ENCODE data around the gene DVL2.

Gene DVL2

DNA sequence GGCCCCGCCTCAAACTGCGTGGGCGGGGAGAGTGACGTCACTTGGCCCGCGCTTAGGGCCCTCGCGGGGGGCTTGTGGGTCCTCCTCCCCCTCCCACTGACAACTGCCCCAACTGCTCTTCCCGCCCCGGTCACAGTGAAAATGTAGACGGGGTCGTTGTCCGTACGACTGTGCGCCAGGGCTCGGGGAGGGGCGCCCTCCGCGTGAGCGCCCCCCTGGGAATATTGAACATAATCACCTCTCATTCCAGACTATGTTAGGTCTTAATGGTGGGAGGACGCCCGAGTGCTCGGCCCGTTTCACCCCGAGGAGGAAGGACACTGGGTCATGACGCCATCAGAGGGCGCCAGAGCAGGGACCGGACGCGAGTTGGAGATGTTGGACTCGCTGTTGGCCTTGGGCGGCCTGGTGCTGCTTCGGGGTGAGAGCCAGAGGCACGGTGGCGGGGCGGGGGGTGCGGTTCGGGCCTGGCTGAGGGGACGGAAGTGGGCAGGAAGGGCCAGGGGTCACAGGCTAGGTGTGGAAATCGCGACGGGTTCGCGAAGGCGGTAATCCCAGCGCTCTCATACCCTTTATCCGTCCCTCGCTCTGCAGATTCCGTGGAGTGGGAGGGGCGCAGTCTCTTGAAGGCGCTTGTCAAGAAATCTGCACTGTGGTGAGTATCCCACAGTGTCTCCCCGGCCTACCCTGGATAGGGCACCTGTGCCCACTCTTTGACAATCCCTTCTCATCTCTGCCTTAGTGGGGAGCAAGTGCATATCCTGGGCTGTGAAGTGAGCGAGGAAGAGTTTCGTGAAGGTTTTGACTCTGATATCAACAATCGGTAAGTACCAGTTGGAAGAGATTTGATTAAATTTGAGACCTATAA, 18.1 kb upstream of the DVL2 start, which contains the start of gene ELP5 (continued):
- peak; percentile 64 for TF ChIP-seq ZNF660 (tag by site-specific recombination; IDR thresholded peaks at IDR 0.05)
- no peak for TF ChIP-seq ZNF792 (tag by site-specific recombination; IDR thresholded peaks at IDR 0.05)
- TF ChIP-seq ZNF114 (tag by site-specific recombination; IDR thresholded peaks at IDR 0.05): no peak
- no peak for TF ChIP-seq ZNF157 (tag by site-specific recombination; IDR thresholded peaks at IDR 0.05)
- TF ChIP-seq ZNF768 (tag by site-specific recombination; IDR thresholded peaks at IDR 0.05): no peak
- no peak for TF ChIP-seq ZNF274 (IDR thresholded peaks at IDR 0.05; ENCODE audit: low read length)
- no peak for TF ChIP-seq ZNF274 (tag by site-specific recombination; IDR thresholded peaks at IDR 0.05; ENCODE audit: borderline replicate concordance)
- no peak for TF ChIP-seq ZNF23 (tag by site-specific recombination; IDR thresholded peaks at IDR 0.05; ENCODE audit: borderline replicate concordance)
- TF ChIP-seq, protein P1, sequence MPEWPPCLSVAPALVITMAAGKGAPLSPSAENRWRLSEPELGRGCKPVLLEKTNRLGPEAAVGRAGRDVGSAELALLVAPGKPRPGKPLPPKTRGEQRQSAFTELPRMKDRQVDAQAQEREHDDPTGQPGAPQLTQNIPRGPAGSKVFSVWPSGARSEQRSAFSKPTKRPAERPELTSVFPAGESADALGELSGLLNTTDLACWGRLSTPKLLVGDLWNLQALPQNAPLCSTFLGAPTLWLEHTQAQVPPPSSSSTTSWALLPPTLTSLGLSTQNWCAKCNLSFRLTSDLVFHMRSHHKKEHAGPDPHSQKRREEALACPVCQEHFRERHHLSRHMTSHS (tag by site-specific recombination; IDR thresholded peaks at IDR 0.05): no peak
- peak; percentile 88 for TF ChIP-seq KLF8 (tag by site-specific recombination; IDR thresholded peaks at IDR 0.05)
- no peak for TF ChIP-seq ZNF426 (tag by site-specific recombination; IDR thresholded peaks at IDR 0.05)
- TF ChIP-seq ZNF707 (tag by site-specific recombination; IDR thresholded peaks at IDR 0.05): no peak
- TF ChIP-seq ZFP41 (tag by site-specific recombination; IDR thresholded peaks at IDR 0.05; ENCODE audit: borderline replicate concordance): no peak
- TF ChIP-seq, protein P2, sequence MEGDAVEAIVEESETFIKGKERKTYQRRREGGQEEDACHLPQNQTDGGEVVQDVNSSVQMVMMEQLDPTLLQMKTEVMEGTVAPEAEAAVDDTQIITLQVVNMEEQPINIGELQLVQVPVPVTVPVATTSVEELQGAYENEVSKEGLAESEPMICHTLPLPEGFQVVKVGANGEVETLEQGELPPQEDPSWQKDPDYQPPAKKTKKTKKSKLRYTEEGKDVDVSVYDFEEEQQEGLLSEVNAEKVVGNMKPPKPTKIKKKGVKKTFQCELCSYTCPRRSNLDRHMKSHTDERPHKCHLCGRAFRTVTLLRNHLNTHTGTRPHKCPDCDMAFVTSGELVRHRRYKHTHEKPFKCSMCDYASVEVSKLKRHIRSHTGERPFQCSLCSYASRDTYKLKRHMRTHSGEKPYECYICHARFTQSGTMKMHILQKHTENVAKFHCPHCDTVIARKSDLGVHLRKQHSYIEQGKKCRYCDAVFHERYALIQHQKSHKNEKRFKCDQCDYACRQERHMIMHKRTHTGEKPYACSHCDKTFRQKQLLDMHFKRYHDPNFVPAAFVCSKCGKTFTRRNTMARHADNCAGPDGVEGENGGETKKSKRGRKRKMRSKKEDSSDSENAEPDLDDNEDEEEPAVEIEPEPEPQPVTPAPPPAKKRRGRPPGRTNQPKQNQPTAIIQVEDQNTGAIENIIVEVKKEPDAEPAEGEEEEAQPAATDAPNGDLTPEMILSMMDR (tag by site-specific recombination; IDR thresholded peaks at IDR 0.05): peak; percentile 99
- peak; percentile 97 for TF ChIP-seq ZFP69B (tag by site-specific recombination; IDR thresholded peaks at IDR 0.05)
- no peak for TF ChIP-seq ZNF221 (tag by site-specific recombination; IDR thresholded peaks at IDR 0.05; ENCODE audit: borderline replicate concordance)
- TF ChIP-seq ZNF449 (tag by site-specific recombination; IDR thresholded peaks at IDR 0.05): peak; percentile 90
- no peak for TF ChIP-seq MEIS1 (CRISPR knock-in tag; IDR thresholded peaks at IDR 0.05; ENCODE audit: borderline replicate concordance)
- TF ChIP-seq ZNF341 (tag by site-specific recombination; IDR thresholded peaks at IDR 0.05; ENCODE audit: low read depth): peak; percentile 93
- no peak for TF ChIP-seq ZNF791 (tag by site-specific recombination; IDR thresholded peaks at IDR 0.05)
- no peak for TF ChIP-seq ZNF16 (tag by site-specific recombination; IDR thresholded peaks at IDR 0.05; ENCODE audit: low read depth)
- TF ChIP-seq ZBTB48 (tag by site-specific recombination; IDR thresholded peaks at IDR 0.05): peak; percentile 93
- no peak for TF ChIP-seq ZNF266 (tag by site-specific recombination; IDR thresholded peaks at IDR 0.05; ENCODE audit: low read depth)
- TF ChIP-seq, protein P3, sequence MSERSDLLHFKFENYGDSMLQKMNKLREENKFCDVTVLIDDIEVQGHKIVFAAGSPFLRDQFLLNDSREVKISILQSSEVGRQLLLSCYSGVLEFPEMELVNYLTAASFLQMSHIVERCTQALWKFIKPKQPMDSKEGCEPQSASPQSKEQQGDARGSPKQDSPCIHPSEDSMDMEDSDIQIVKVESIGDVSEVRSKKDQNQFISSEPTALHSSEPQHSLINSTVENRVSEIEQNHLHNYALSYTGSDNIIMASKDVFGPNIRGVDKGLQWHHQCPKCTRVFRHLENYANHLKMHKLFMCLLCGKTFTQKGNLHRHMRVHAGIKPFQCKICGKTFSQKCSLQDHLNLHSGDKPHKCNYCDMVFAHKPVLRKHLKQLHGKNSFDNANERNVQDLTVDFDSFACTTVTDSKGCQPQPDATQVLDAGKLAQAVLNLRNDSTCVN (tag by site-specific recombination; optimal IDR thresholded peaks at IDR 0.05): peak; percentile 57
- TF ChIP-seq ZNF747 (tag by site-specific recombination; IDR thresholded peaks at IDR 0.05): no peak
- no peak for TF ChIP-seq ZNF354C (tag by site-specific recombination; IDR thresholded peaks at IDR 0.05; ENCODE audit: borderline replicate concordance, low read depth)
- peak; percentile 93 for TF ChIP-seq ZNF24 (tag by site-specific recombination; IDR thresholded peaks at IDR 0.05)
- TF ChIP-seq ZNF837 (tag by site-specific recombination; IDR thresholded peaks at IDR 0.05): no peak
- no peak for TF ChIP-seq ZNF776 (tag by site-specific recombination; IDR thresholded peaks at IDR 0.05; ENCODE audit: borderline replicate concordance)
- no peak for TF ChIP-seq ZNF10 (tag by site-specific recombination; IDR thresholded peaks at IDR 0.05)
- TF ChIP-seq ZFP3 (tag by site-specific recombination; IDR thresholded peaks at IDR 0.05; ENCODE audit: low read depth): no peak
- TF ChIP-seq, protein P4, sequence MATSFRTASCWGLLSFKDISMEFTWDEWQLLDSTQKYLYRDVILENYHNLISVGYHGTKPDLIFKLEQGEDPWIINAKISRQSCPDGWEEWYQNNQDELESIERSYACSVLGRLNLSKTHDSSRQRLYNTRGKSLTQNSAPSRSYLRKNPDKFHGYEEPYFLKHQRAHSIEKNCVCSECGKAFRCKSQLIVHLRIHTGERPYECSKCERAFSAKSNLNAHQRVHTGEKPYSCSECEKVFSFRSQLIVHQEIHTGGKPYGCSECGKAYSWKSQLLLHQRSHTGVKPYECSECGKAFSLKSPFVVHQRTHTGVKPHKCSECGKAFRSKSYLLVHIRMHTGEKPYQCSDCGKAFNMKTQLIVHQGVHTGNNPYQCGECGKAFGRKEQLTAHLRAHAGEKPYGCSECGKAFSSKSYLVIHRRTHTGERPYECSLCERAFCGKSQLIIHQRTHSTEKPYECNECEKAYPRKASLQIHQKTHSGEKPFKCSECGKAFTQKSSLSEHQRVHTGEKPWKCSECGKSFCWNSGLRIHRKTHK (tag by site-specific recombination; IDR thresholded peaks at IDR 0.05): no peak
- TF ChIP-seq OVOL3 (tag by site-specific recombination; IDR thresholded peaks at IDR 0.05): no peak

Data from HEK293 (cell line).